Stimulated activated effector memory CD8-positive, alpha-beta T cell treated with anti-CD3 and anti-CD28 coated beads, Interleukin-12 subunit alpha, Interleukin-12 subunit beta, amount 100 ng/mL, for 72 hours (primary cell): Measurements from ENCODE around the gene MYLK2.

Experiments used
- ATAC-seq: fragments of 150-1000 bp; cut with Tn5 transposase; 2 replicates; pipeline ENCODE4 v1.10.0; 2021
- DNase-seq, 2 donors: peaks; one replicate each; pipeline ENCODE4 v3.0.0; 2021 to 2022; ENCODE audit warnings: low spot score in 2 of 2
- H3K27ac Mint-ChIP-seq: one replicate; pipeline ENCODE4 v1.8.0; 2022; ENCODE audit warnings: mild to moderate bottlenecking, mixed read lengths
- H3K36me3 Mint-ChIP-seq: one replicate; pipeline ENCODE4 v1.8.0; 2022; ENCODE audit warnings: mild to moderate bottlenecking, mixed read lengths
- H3K4me1 Mint-ChIP-seq: one replicate; pipeline ENCODE4 v1.8.0; 2022; ENCODE audit warnings: mixed read lengths
- H3K4me3 Mint-ChIP-seq: one replicate; pipeline ENCODE4 v1.8.0; 2022; ENCODE audit warnings: mild to moderate bottlenecking, mixed read lengths
- H3K9me3 Mint-ChIP-seq: one replicate; pipeline ENCODE4 v1.8.0; 2022; ENCODE audit warnings: mixed read lengths

Gene MYLK2

GRCh38 chr20:31838646-31839292, 19.6 kb downstream of the MYLK2 start:
- no peak for DNase-seq
- Mint-ChIP-seq H3K4me1 (peaks cover 20% of the 10 kb centered on the region), H3K9me3 (no peaks in the 10 kb centered on the region), H3K27ac (no peak overlapping the region), H3K4me3 (no peak overlapping the region), H3K36me3 (no peaks in the 10 kb centered on the region)
- no peak for ATAC-seq

GRCh38 chr20:31839782-31840487, 20.8 kb downstream of the MYLK2 start:
- ATAC-seq (no peak), DNase-seq (no peak)
- Mint-ChIP-seq H3K36me3 (no peaks in the 10 kb centered on the region), H3K4me3 (no peak overlapping the region), H3K27ac (no peak overlapping the region), H3K9me3 (no peaks in the 10 kb centered on the region), H3K4me1 (peaks cover 16% of the 10 kb centered on the region)

- no peak for ATAC-seq
- peaks cover 4% of the 10 kb centered on the region for H3K4me1 Mint-ChIP-seq
- H3K27ac Mint-ChIP-seq: no peak overlapping the region
- no peaks in the 10 kb centered on the region for H3K9me3 Mint-ChIP-seq
- no peaks in the 10 kb centered on the region for H3K36me3 Mint-ChIP-seq
- no peak overlapping the region for H3K4me3 Mint-ChIP-seq
- DNase-seq: no peak
These were observed 22.0 kb downstream of the MYLK2 start for GRCh38 chr20:31840906-31841816.

- Mint-ChIP-seq H3K36me3 (no peaks in the 10 kb centered on the region), H3K4me3 (no peak overlapping the region), H3K4me1 (no peaks in the 10 kb centered on the region), H3K9me3 (no peaks in the 10 kb centered on the region), H3K27ac (no peak overlapping the region)
- DNase-seq: no peak
- ATAC-seq: no peak
These were observed 22.8 kb downstream of the MYLK2 start for GRCh38 chr20:31841928-31842327.

- Mint-ChIP-seq H3K9me3 (no peaks in the 10 kb centered on the region), H3K4me1 (no peaks in the 10 kb centered on the region), H3K4me3 (no peak overlapping the region), H3K36me3 (no peaks in the 10 kb centered on the region), H3K27ac (no peak overlapping the region)
- DNase-seq (no peak), ATAC-seq (no peak)
These were observed 23.5 kb downstream of the MYLK2 start for GRCh38 chr20:31842471-31843157.

- Mint-ChIP-seq H3K4me1 (no peaks in the 10 kb centered on the region), H3K9me3 (no peaks in the 10 kb centered on the region), H3K36me3 (no peaks in the 10 kb centered on the region), H3K27ac (no peak overlapping the region), H3K4me3 (no peak overlapping the region)
- DNase-seq: no peak
- no peak for ATAC-seq
These were observed 24.1 kb downstream of the MYLK2 start for GRCh38 chr20:31843288-31843687.

- DNase-seq (no peak), ATAC-seq (no peak)
- no peaks in the 10 kb centered on the region for H3K4me1 Mint-ChIP-seq
- no peaks in the 10 kb centered on the region for H3K9me3 Mint-ChIP-seq
- no peak overlapping the region for H3K4me3 Mint-ChIP-seq
- H3K27ac Mint-ChIP-seq: no peak overlapping the region
- no peaks in the 10 kb centered on the region for H3K36me3 Mint-ChIP-seq
These were observed 24.7 kb downstream of the MYLK2 start for GRCh38 chr20:31843881-31844280.

- H3K9me3 Mint-ChIP-seq: no peaks in the 10 kb centered on the region
- no peak overlapping the region for H3K4me3 Mint-ChIP-seq
- H3K27ac Mint-ChIP-seq: no peak overlapping the region
- H3K4me1 Mint-ChIP-seq: no peaks in the 10 kb centered on the region
- DNase-seq (no peak), ATAC-seq (no peak)
- no peaks in the 10 kb centered on the region for H3K36me3 Mint-ChIP-seq
These were observed 25.7 kb downstream of the MYLK2 start for GRCh38 chr20:31844737-31845299.

GRCh38 chr20:31845300-31845863, 26.2 kb downstream of the MYLK2 start, which contains the start of gene FOXS1:
TSS of gene FOXS1 (minus strand) at chr20:31845604. CDS start at chr20:31845542, 62 bp downstream.
- H3K9me3 Mint-ChIP-seq: no peaks in the 10 kb centered on the region
- ATAC-seq (no peak), DNase-seq (no peak)
- H3K4me3 Mint-ChIP-seq: no peak within 1 kb of the TSS
- no peaks in the 10 kb centered on the region for H3K36me3 Mint-ChIP-seq
- no peak within 1 kb of the TSS for H3K27ac Mint-ChIP-seq
- H3K4me1 Mint-ChIP-seq: no peaks in the 10 kb centered on the region

- no peak overlapping the region for H3K4me3 Mint-ChIP-seq
- no peaks in the 10 kb centered on the region for H3K36me3 Mint-ChIP-seq
- no peak for ATAC-seq
- no peak overlapping the region for H3K27ac Mint-ChIP-seq
- H3K4me1 Mint-ChIP-seq: no peaks in the 10 kb centered on the region
- no peaks in the 10 kb centered on the region for H3K9me3 Mint-ChIP-seq
- no peak for DNase-seq
These were observed 27.6 kb downstream of the MYLK2 start for GRCh38 chr20:31846793-31847138.

GRCh38 chr20:31848088-31848999, 29.2 kb downstream of the MYLK2 start:
- ATAC-seq (no peak), DNase-seq (no peak)
- no peaks in the 10 kb centered on the region for H3K36me3 Mint-ChIP-seq
- no peak overlapping the region for H3K4me3 Mint-ChIP-seq
- no peak overlapping the region for H3K27ac Mint-ChIP-seq
- no peaks in the 10 kb centered on the region for H3K4me1 Mint-ChIP-seq
- H3K9me3 Mint-ChIP-seq: no peaks in the 10 kb centered on the region

- H3K27ac Mint-ChIP-seq: no peak overlapping the region
- DNase-seq (no peak), ATAC-seq (no peak)
- no peaks in the 10 kb centered on the region for H3K9me3 Mint-ChIP-seq
- no peak overlapping the region for H3K4me3 Mint-ChIP-seq
- no peaks in the 10 kb centered on the region for H3K4me1 Mint-ChIP-seq
- H3K36me3 Mint-ChIP-seq: no peaks in the 10 kb centered on the region
These were observed 30.3 kb downstream of the MYLK2 start for GRCh38 chr20:31849306-31849930.

GRCh38 chr20:31851240-31851955, 32.2 kb downstream of the MYLK2 start:
- ATAC-seq (no peak), DNase-seq (no peak)
- H3K4me1 Mint-ChIP-seq: no peaks in the 10 kb centered on the region
- H3K36me3 Mint-ChIP-seq: no peaks in the 10 kb centered on the region
- H3K27ac Mint-ChIP-seq: no peak overlapping the region
- no peak overlapping the region for H3K4me3 Mint-ChIP-seq
- no peaks in the 10 kb centered on the region for H3K9me3 Mint-ChIP-seq
